HCT116 (cell line): ENCODE results near the gene MED23. TPM values are rescaled to one million over a fixed set of nuclear protein-coding genes. Genes with fewer than 3 reads are reported as not detected.

Source experiments
- ATAC-seq: fragments of 200-7000 bp; cut with Tn5 transposase; 2 replicates; pipeline ENCODE4 v1.9.1; 2020; ENCODE audit warnings: mild to moderate bottlenecking, moderate library complexity
- BruUV-seq: library from RNA; stranded (reverse); fragments of 400-500 nt; replicated peaks from 2 replicates; lab custom pipeline; 2021; lab: Mats Ljungman, UMichigan
- CTCF ChIA-PET: fragments of 300-600 bp; sonication (Branson Sonifier 250); formaldehyde crosslinking; loops from one replicate; lab custom pipeline; 2021; ENCODE audit warnings: antibody characterized with exemption; lab: Charles Lee
- POLR2A ChIA-PET: fragments of 300-600, 350-600 bp; sonication (Branson Sonifier 250); formaldehyde crosslinking; loops from one replicate; lab custom pipeline; 2021; ENCODE audit warnings: antibody characterized with exemption; lab: Charles Lee
- RAD21 ChIA-PET, 2 experiments: fragments of 300-600 bp; sonication (Branson Sonifier 250); formaldehyde crosslinking; loops; one replicate each; lab custom pipeline; 2023; ENCODE audit warnings: low total read pairs in 2 of 2; ENCODE audit not compliant: uncharacterized antibody in 2 of 2, unreplicated experiment in 2 of 2, low non-redundant PET in 1 of 2; lab: Charles Lee
- DNase-seq: peaks from one replicate; pipeline ENCODE4 v3.0.0-alpha.2; 2010; ENCODE audit warnings: low read depth, low spot score
- H2AFZ ChIP-seq: fragments of 200-600 bp; shearing (Covaris generic), sonication (generic); 2 replicates; pipeline ENCODE4 v1.6.1; 2017; ENCODE audit warnings: low read depth, mixed run types, mixed read lengths, antibody characterized with exemption, low read length; ENCODE audit not compliant: poor library complexity, severe bottlenecking
- H3K27ac ChIP-seq: 2 replicates; pipeline ENCODE4 v1.5.1; 2012; ENCODE audit warnings: low read depth, low read length
- H3K27me3 ChIP-seq: fragments of 200-600 bp; sonication (generic); 2 replicates; pipeline ENCODE4 v1.6.1; 2016; ENCODE audit warnings: mixed run types, low read length, mixed read lengths; ENCODE audit not compliant: insufficient read depth
- H3K36me3 ChIP-seq, 2 experiments: fragments of 200-500 bp in 1 of 2; fragments of 200-600 bp in 1 of 2; sonication (Bioruptor generic) in 1 of 2; sonication (generic) in 1 of 2; 2 replicates each; pipeline versions ENCODE4 v1.5.1 to v1.6.1; 2014 to 2016; ENCODE audit warnings: low read length in 2 of 2, inconsistent platforms in 1 of 2, mixed read lengths in 1 of 2, mixed run types in 1 of 2; ENCODE audit not compliant: insufficient read depth in 2 of 2, control insufficient read depth in 1 of 2
- H3K4me1 ChIP-seq, 2 experiments: fragments of 200-600 bp in 1 of 2; sonication (generic) in 1 of 2; 2 replicates each; pipeline versions ENCODE4 v1.5.1 to v1.6.1; 2012 to 2017; ENCODE audit warnings: low read length in 2 of 2, inconsistent platforms in 1 of 2, mild to moderate bottlenecking in 1 of 2, mixed read lengths in 1 of 2, mixed run types in 1 of 2, moderate library complexity in 1 of 2; ENCODE audit not compliant: insufficient read depth in 2 of 2, control insufficient read depth in 1 of 2
- H3K4me2 ChIP-seq: fragments of 200-600 bp; sonication (generic); 2 replicates; pipeline ENCODE4 v1.6.1; 2017; ENCODE audit warnings: mixed run types, low read length, mixed read lengths
- H3K4me3 ChIP-seq, 2 experiments: fragments of 200-600 bp in 1 of 2; sonication (generic) in 1 of 2; replicated peaks in 1 of 2; 2 replicates each; pipeline ENCODE4 v1.5.1; 2011 to 2016; ENCODE audit warnings: low read length in 2 of 2, control low read depth in 1 of 2, low read depth in 1 of 2, mild to moderate bottlenecking in 1 of 2, mixed read lengths in 1 of 2, mixed run types in 1 of 2
- H3K79me2 ChIP-seq: fragments of 200-600 bp; sonication (generic); 2 replicates; pipeline ENCODE4 v1.6.1; 2017; ENCODE audit warnings: mild to moderate bottlenecking, mixed run types, low read length, moderate library complexity, mixed read lengths; ENCODE audit not compliant: insufficient read depth
- H3K9ac ChIP-seq: fragments of 200-600 bp; sonication (generic); 2 replicates; pipeline ENCODE4 v1.6.1; 2016; ENCODE audit warnings: low read length, mixed read lengths
- H3K9me2 ChIP-seq: fragments of 200-600 bp; sonication (generic), shearing (Covaris generic); 2 replicates; pipeline ENCODE4 v1.6.1; 2017; ENCODE audit warnings: mixed run types, mild to moderate bottlenecking, moderate library complexity; ENCODE audit not compliant: insufficient read depth
- H3K9me3 ChIP-seq, 2 experiments: fragments of 200-500 bp in 1 of 2; fragments of 200-600 bp in 1 of 2; sonication (Bioruptor generic) in 1 of 2; sonication (generic) in 1 of 2; 2 replicates each; pipeline ENCODE4 v1.6.1; 2014 to 2017; ENCODE audit warnings: low read length in 2 of 2, mixed read lengths in 2 of 2, inconsistent platforms in 1 of 2, low read depth in 1 of 2, mild to moderate bottlenecking in 1 of 2, mixed run types in 1 of 2, moderate library complexity in 1 of 2; ENCODE audit not compliant: control insufficient read depth in 1 of 2, insufficient read depth in 1 of 2
- H4K20me1 ChIP-seq: fragments of 200-600 bp; sonication (generic), shearing (Covaris generic); 2 replicates; pipeline ENCODE4 v1.6.1; 2017; ENCODE audit warnings: mixed run types, mild to moderate bottlenecking, moderate library complexity; ENCODE audit not compliant: insufficient read depth
- ATF3 ChIP-seq: IDR thresholded peaks from 2 replicates; pipeline ENCODE4 v1.6.1; 2012
- CEBPB ChIP-seq: IDR thresholded peaks from 2 replicates; pipeline ENCODE4 v1.6.1; 2012; ENCODE audit warnings: low read depth
- CTCF ChIP-seq, 3 experiments: fragments of 200-600 bp in 1 of 3; sonication (generic) in 1 of 3; IDR thresholded peaks in 2 of 3; conservative IDR thresholded peaks in 1 of 3; 2 replicates each; pipeline ENCODE4 v1.5.1; 2012 to 2017; ENCODE audit warnings: low read depth in 2 of 3, low read length in 2 of 3, antibody characterized with exemption in 1 of 3, borderline replicate concordance in 1 of 3, control low read depth in 1 of 3, mild to moderate bottlenecking in 1 of 3, mixed read lengths in 1 of 3, mixed run types in 1 of 3, moderate library complexity in 1 of 3; ENCODE audit not compliant: insufficient read depth in 1 of 3
- EGR1 ChIP-seq: IDR thresholded peaks from 2 replicates; pipeline ENCODE4 v1.6.1; 2012; ENCODE audit warnings: low read depth
- ELF1 ChIP-seq: IDR thresholded peaks from 2 replicates; pipeline ENCODE4 v1.6.1; 2012; ENCODE audit warnings: low read depth, borderline replicate concordance
- JUND ChIP-seq: IDR thresholded peaks from 2 replicates; pipeline ENCODE4 v1.6.1; 2012
- MAX ChIP-seq: IDR thresholded peaks from 2 replicates; pipeline ENCODE4 v1.6.1; 2012
- POLR2A ChIP-seq: IDR thresholded peaks from 2 replicates; pipeline ENCODE4 v1.7.0; 2011; ENCODE audit warnings: borderline replicate concordance; ENCODE audit not compliant: insufficient read depth, insufficient read length; ENCODE audit errors: extremely low read depth
- POLR2AphosphoS5 ChIP-seq: IDR thresholded peaks from 2 replicates; pipeline ENCODE4 v1.6.1; 2011; ENCODE audit warnings: mild to moderate bottlenecking, low read depth, low read length, moderate library complexity
- RAD21 ChIP-seq: IDR thresholded peaks from 2 replicates; pipeline ENCODE4 v1.6.1; 2012; ENCODE audit warnings: low read depth, mild to moderate bottlenecking
- SIN3A ChIP-seq: IDR thresholded peaks from 2 replicates; pipeline ENCODE4 v1.6.1; 2012; ENCODE audit warnings: low read depth
- SP1 ChIP-seq: IDR thresholded peaks from 2 replicates; pipeline ENCODE4 v1.6.1; 2012; ENCODE audit warnings: low read depth
- SRF ChIP-seq: IDR thresholded peaks from 2 replicates; pipeline ENCODE4 v1.6.1; 2012; ENCODE audit warnings: low read depth
- TCF7L2 ChIP-seq: IDR thresholded peaks from 2 replicates; pipeline ENCODE4 v1.7.0; 2011; ENCODE audit warnings: borderline replicate concordance, inconsistent platforms; ENCODE audit not compliant: insufficient read depth, insufficient read length; ENCODE audit errors: extremely low read depth
- YY1 ChIP-seq: IDR thresholded peaks from 2 replicates; pipeline ENCODE4 v1.6.1; 2011; ENCODE audit warnings: low read length, low read depth, moderate library complexity, mild to moderate bottlenecking; ENCODE audit not compliant: insufficient replicate concordance; ENCODE audit errors: extremely low read depth
- ZBTB33 ChIP-seq: IDR thresholded peaks from 2 replicates; pipeline ENCODE4 v1.6.1; 2011; ENCODE audit warnings: mild to moderate bottlenecking, low read length, moderate library complexity; ENCODE audit not compliant: insufficient replicate concordance; ENCODE audit errors: extremely low read depth
- ZFX ChIP-seq: fragments of 450-650 bp; IDR thresholded peaks from 2 replicates; pipeline ENCODE4 v1.6.1; 2017
- ZNF274 ChIP-seq: fragments of 200-500 bp; sonication (Bioruptor generic); IDR thresholded peaks from 2 replicates; pipeline ENCODE4 v1.6.1; 2014; ENCODE audit warnings: mild to moderate bottlenecking, low read depth, low read length, inconsistent platforms
- intact Hi-C: fragments of 100-400 bp; cut with micrococcal nuclease; formaldehyde crosslinking; loops from 2 replicates; pipeline ENCODE4 v1.10.0; 2022
- total RNA-seq: library from RNA; stranded (reverse); gene quantifications from one replicate; pipeline ENCODE4 v1.2.1, GENCODE V29; 2021; ENCODE audit not compliant: unreplicated experiment

Gene MED23
- total RNA-seq, 1 experiment from 2014 or later = 17.2 TPM

- TF ChIP-seq CTCF (IDR thresholded peaks at IDR 0.05 in 2 of 3, conservative IDR thresholded peaks at IDR 0.05 in 1 of 3; ENCODE audit: borderline replicate concordance in 1 of 3, insufficient read depth in 1 of 3, low read depth in 2 of 3, low read length in 2 of 3) = no peak
- TF ChIP-seq SP1 = no peak
- TF ChIP-seq CEBPB = no peak
- no peak for TF ChIP-seq ELF1
- TF ChIP-seq TCF7L2 = no peak
- no peak for TF ChIP-seq ZBTB33
These were observed 45.1 kb upstream of the MED23 start (continued) for GRCh38 chr6:131673184-131673583.

GRCh38 chr6:131669891-131670290 lies 41.8 kb upstream of the MED23 start:
- intact Hi-C loops = no loop called here
- Histone ChIP-seq H3K79me2 (no peaks in the 10 kb centered on the region), H3K9me2 (no peaks in the 10 kb centered on the region), H3K27me3 (no peaks in the 10 kb centered on the region), H2AFZ (no peak overlapping the region), H3K9me3 (no peaks in the 10 kb centered on the region), H3K4me3 (no peak overlapping the region), H4K20me1 (no peaks in the 10 kb centered on the region), H3K4me2 (no peak overlapping the region), H3K9ac (no peak overlapping the region), H3K27ac (no peak overlapping the region), H3K36me3 (no peaks in the 10 kb centered on the region), H3K4me1 (no peaks in the 10 kb centered on the region)
- BruUV-seq = no TSS peak
- TF ChIP-seq ELF1 (no peak), ZFX (no peak), CTCF (IDR thresholded peaks at IDR 0.05 in 2 of 3, conservative IDR thresholded peaks at IDR 0.05 in 1 of 3; ENCODE audit: borderline replicate concordance in 1 of 3, insufficient read depth in 1 of 3, low read depth in 2 of 3, low read length in 2 of 3) (no peak), MAX (no peak), JUND (no peak), SIN3A (no peak), TCF7L2 (no peak), POLR2A (no peak), POLR2AphosphoS5 (no peak), SRF (no peak), RAD21 (no peak), ZNF274 (no peak), EGR1 (no peak), ATF3 (no peak), YY1 (no peak), CEBPB (no peak)
- DNase-seq (no peak), ATAC-seq (no peak)
- ChIA-PET RAD21 (no interaction called here), CTCF (interaction anchor here (1.1 kb wide), 1 partner anchor 25 kb away, joined by 3 read pairs; no protein-coding TSS in a partner anchor), POLR2A (no interaction called here)
